Erythroblast (primary cell): Measurements from ENCODE around the gene HOXA6.

Source experiments
- GATA1 ChIP-seq: IDR thresholded peaks from 2 replicates; pipeline ENCODE4 v1.6.1; 2011; ENCODE audit warnings: low read depth, mild to moderate bottlenecking, control low read depth, low read length, moderate library complexity
- POLR2A ChIP-seq: IDR thresholded peaks from 2 replicates; pipeline ENCODE4 v1.6.1; 2011; ENCODE audit warnings: mild to moderate bottlenecking, low read length

GRCh38 chr7:27191833-27192545 is 44.4 kb upstream of the HOXA6 start:
- TF ChIP-seq POLR2A: no peak
- TF ChIP-seq GATA1: no peak
